HepG2 (cell line): ENCODE results near the gene EPN3.

ENCODE experiments used
- CREB1 ChIP-seq, 2 experiments: fragments of 450-650 bp in 1 of 2; IDR thresholded peaks; 2 replicates each; pipeline ENCODE4 v1.6.1; 2016 to 2017; ENCODE audit warnings: control low read depth in 1 of 2, mild to moderate bottlenecking in 1 of 2, missing compliant biosample characterization in 1 of 2, missing genetic modification characterization in 1 of 2
- CREM ChIP-seq, 2 experiments: sonication (generic) in 1 of 2; formaldehyde crosslinking in 1 of 2; IDR thresholded peaks; 2 replicates each; pipeline versions ENCODE4 v1.4.0 to v1.6.1; 2016 to 2020; ENCODE audit warnings: antibody characterized with exemption in 1 of 2, mild to moderate bottlenecking in 1 of 2, missing genetic modification reagents in 1 of 2
- CTCF ChIP-seq: sonication (generic); formaldehyde crosslinking; IDR thresholded peaks from 2 replicates; pipeline ENCODE4 v1.5.0; 2020; ENCODE audit warnings: mild to moderate bottlenecking, missing genetic modification reagents, moderate library complexity
- JUNB ChIP-seq: sonication (generic); formaldehyde crosslinking; IDR thresholded peaks from 2 replicates; pipeline ENCODE4 v1.8.0; 2022; ENCODE audit warnings: missing genetic modification reagents, mild to moderate bottlenecking, borderline replicate concordance
- MTF2 ChIP-seq: sonication (generic); formaldehyde crosslinking; IDR thresholded peaks from 2 replicates; pipeline ENCODE4 v1.5.0; 2020; ENCODE audit warnings: missing genetic modification reagents, borderline replicate concordance
- PBX3 ChIP-seq: sonication (generic); formaldehyde crosslinking; IDR thresholded peaks from 2 replicates; pipeline ENCODE4 v1.8.1; 2023; ENCODE audit warnings: missing genetic modification reagents, inconsistent platforms, borderline replicate concordance
- POLR2A ChIP-seq, 2 experiments: IDR thresholded peaks; 2 replicates each; pipeline ENCODE4 v1.6.1; 2011; ENCODE audit warnings: low read depth in 2 of 2, low read length in 2 of 2, mild to moderate bottlenecking in 1 of 2, moderate library complexity in 1 of 2; ENCODE audit not compliant: insufficient read depth in 1 of 2
- REST ChIP-seq, 2 experiments: IDR thresholded peaks; 2 replicates each; pipeline ENCODE4 v1.6.1; 2011 to 2012; ENCODE audit warnings: low read length in 2 of 2, borderline replicate concordance in 1 of 2, low read depth in 1 of 2, mild to moderate bottlenecking in 1 of 2, moderate library complexity in 1 of 2
- TCF12 ChIP-seq, 2 experiments: fragments of 450-650 bp in 1 of 2; sonication (generic) in 1 of 2; formaldehyde crosslinking in 1 of 2; IDR thresholded peaks; 2 replicates each; pipeline versions ENCODE4 v1.6.1 to v1.8.0; 2017 to 2022; ENCODE audit warnings: antibody characterized with exemption in 1 of 2, mild to moderate bottlenecking in 1 of 2, missing genetic modification reagents in 1 of 2, moderate library complexity in 1 of 2
- ZNF510 ChIP-seq: sonication (generic); formaldehyde crosslinking; IDR thresholded peaks from 2 replicates; pipeline ENCODE4 v1.4.0; 2020; ENCODE audit warnings: low read depth, mild to moderate bottlenecking, missing genetic modification reagents
- ZSCAN20 ChIP-seq: sonication (generic); formaldehyde crosslinking; IDR thresholded peaks from 2 replicates; pipeline ENCODE4 v1.4.0; 2020; ENCODE audit warnings: missing genetic modification reagents, mild to moderate bottlenecking, borderline replicate concordance
- ZSCAN29 ChIP-seq: sonication (generic); formaldehyde crosslinking; conservative IDR thresholded peaks from 2 replicates; pipeline ENCODE4 v1.4.0; 2020; ENCODE audit warnings: mild to moderate bottlenecking, missing genetic modification reagents

GRCh38 chr17:50571681-50572080 is 39.1 kb downstream of the EPN3 start:
- TF ChIP-seq ZSCAN20 (no peak), JUNB (CRISPR knock-in tag) (no peak), CREM (IDR thresholded peaks at IDR 0.05) (no peak), CREM (CRISPR knock-in tag; IDR thresholded peaks at IDR 0.05) (no peak), CTCF (no peak), REST (IDR thresholded peaks at IDR 0.05; ENCODE audit: borderline replicate concordance in 1 of 2, low read depth in 1 of 2, low read length in 2 of 2) (no peak), MTF2 (CRISPR knock-in tag) (no peak), ZSCAN29 (no peak), CREB1 (IDR thresholded peaks at IDR 0.05) (no peak), CREB1 (CRISPR knock-in tag; IDR thresholded peaks at IDR 0.05) (no peak), POLR2A (IDR thresholded peaks at IDR 0.05; ENCODE audit: insufficient read depth in 1 of 2, low read depth in 2 of 2, low read length in 2 of 2) (no peak), TCF12 (IDR thresholded peaks at IDR 0.05) (no peak), TCF12 (CRISPR knock-in tag; IDR thresholded peaks at IDR 0.05) (no peak), PBX3 (CRISPR knock-in tag) (no peak), ZNF510 (CRISPR knock-in tag) (no peak)
